ENCODE measurements around the gene NR2F1.

The NR2F1 gene

GRCh38 chr5:93607367-93608258, 24.6 kb downstream of the NR2F1 start:
- TF ChIP-seq CTCF (IDR thresholded peaks at IDR 0.05; ENCODE audit: insufficient read depth, low read depth, low read length, missing control alignments): peak; percentile 48
- DNase-seq (ENCODE audit: low read depth): peak; percentile 53
- no peak overlapping the region for H3K4me3 ChIP-seq (ENCODE audit: low read depth, low read length)

- no peak overlapping the region for H3K4me3 ChIP-seq (ENCODE audit: low read depth, low read length)
- no peak for DNase-seq (ENCODE audit: low read depth)
- TF ChIP-seq CTCF (IDR thresholded peaks at IDR 0.05; ENCODE audit: insufficient read depth, low read depth, low read length, missing control alignments): no peak
These were observed 25.8 kb downstream of the NR2F1 start for GRCh38 chr5:93608855-93609254.

DNA sequence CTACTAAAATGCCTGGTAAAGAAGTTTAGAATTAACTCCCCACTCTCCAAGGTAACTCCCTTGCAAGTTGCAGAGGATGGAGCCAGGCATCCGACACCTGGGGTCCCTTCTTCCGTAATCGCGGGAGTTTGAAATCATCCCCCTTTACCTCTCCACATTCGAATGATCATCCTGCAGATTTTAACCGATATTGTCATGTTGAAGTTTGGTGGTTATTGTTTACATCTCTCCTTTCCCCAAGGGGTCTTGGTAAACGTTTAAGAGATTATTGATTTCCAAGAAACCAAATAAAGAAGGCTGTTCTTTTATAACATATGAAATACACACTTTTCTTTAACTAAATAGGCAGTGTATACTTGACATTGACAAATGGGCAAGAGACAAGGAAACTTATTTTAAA, 26.7 kb downstream of the NR2F1 start:
- no peak for TF ChIP-seq CTCF (IDR thresholded peaks at IDR 0.05; ENCODE audit: insufficient read depth, low read depth, low read length, missing control alignments)
- no peak overlapping the region for H3K4me3 ChIP-seq (ENCODE audit: low read depth, low read length)
- DNase-seq (ENCODE audit: low read depth): no peak

DNA sequence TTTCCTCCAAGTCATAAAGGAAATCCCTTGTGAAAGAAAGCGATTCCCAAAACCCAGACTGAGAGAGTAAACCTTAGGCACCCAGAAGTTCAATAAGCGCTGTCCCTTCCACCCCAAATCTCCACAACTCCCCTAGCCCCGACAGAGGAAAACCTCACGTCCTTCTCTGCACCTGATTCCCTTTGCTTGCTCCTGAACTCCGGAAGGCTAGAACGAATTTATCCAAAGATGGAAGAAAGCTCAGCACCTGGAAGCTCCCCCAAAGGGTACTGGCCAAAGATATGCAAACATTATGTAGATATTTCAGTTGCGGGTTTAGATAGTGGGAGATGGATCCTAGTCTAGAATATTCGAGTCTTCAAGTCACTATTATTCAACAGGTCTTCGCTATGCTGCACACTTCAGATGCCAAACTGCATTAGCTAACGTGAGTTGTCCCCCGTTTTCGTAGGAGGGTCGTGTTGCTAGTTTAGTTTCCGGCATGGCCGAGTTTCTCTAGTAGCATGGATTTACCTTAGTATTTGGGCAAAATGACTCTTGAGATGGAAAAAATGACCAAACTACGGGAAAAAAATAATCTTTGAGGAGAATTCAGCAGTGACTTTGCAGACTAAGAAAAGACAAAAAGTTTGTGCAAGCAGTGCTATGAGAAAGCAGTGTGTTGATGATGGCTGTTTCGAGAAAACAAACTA, 27.7 kb downstream of the NR2F1 start:
- TF ChIP-seq CTCF (IDR thresholded peaks at IDR 0.05; ENCODE audit: insufficient read depth, low read depth, low read length, missing control alignments): no peak
- no peak for DNase-seq (ENCODE audit: low read depth)
- no peak overlapping the region for H3K4me3 ChIP-seq (ENCODE audit: low read depth, low read length)

DNA sequence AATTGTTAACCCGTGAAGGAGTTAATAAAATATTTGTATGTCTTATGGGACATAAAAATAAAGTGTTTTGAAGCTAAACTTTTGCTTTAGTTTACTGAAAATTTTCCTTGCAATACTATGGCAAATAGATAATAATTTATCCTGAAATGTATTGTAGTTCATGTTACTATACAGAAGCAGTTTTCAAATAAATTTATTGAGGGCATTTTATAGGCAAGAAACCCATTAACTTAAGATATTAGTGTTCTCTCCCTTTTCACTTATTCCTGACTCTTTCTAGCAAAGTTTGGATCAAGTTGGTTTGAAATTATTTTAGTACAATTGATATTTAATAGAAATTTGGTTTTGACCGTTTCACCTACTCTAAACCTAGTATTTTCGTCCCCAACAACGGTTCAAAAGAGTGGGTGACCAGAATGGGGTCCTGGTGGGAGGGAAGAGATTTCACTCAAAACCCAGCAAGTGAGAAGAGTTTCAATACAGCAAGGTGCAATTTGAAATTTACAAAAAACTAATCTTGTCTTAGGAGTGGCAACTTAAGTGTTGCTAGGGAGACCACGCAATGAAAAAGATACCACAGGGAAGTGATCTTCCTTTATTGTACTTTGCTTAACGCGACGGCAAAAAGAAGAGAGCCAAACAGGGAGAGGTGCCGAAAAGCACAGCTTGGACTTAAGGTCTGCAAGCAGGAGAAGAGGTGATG, 28.4 kb downstream of the NR2F1 start:
- no peak for TF ChIP-seq CTCF (IDR thresholded peaks at IDR 0.05; ENCODE audit: insufficient read depth, low read depth, low read length, missing control alignments)
- no peak overlapping the region for H3K4me3 ChIP-seq (ENCODE audit: low read depth, low read length)
- DNase-seq (ENCODE audit: low read depth): no peak

DNA sequence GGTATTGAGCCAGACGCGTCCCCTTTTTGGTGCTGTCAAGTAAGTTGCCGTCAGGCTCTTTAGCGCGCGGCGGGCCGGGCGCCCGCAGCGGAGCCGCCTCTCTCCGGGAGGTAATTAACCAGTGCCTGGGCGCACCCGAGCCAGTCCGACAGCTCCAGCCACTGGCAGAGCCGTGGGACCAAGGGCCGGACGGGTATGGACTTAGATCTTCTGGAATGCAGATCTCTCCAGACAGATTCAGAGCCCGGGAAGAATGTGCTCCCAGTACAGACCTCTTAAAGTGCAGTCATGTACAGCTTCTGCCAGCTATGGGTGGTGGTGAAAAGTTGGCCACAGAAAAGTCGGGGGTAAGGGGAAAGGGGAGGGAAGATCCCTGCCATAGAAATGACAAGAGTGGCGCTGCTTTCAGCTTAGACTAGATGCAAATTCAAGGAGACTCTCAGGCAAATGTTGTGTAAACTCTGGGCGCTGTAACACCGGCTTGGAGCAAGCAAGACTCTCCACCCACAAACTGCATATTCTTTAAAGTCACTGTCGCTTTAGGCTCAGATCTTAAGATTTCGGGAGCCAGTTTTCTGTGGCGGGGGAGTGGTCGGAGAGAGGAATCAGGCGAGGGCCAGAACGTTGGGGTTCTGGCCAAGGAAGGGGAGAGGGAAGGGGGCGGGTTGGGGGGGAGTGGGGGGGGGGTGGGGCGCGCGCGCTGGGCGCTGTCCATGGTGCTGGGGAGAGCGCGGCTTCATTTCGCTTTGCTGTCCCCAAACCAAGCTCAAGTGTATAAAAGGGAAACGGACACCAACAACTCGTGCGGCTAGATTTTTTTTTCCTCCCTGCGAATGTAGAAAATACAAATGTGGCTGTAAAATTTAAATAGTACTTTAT, 29.2 kb downstream of the NR2F1 start:
- no peak for DNase-seq (ENCODE audit: low read depth)

More for the DNA sequence above, 29.2 kb downstream of the NR2F1 start:
- TF ChIP-seq CTCF (IDR thresholded peaks at IDR 0.05; ENCODE audit: insufficient read depth, low read depth, low read length, missing control alignments): no peak
- H3K4me3 ChIP-seq (ENCODE audit: low read depth, low read length): no peak overlapping the region
